HG03108 (cell line): ENCODE results near the gene TNFRSF21.
"Not testable (repeated sequence)": the region's sequence is repeated elsewhere in the genome, so short reads cannot be mapped to it uniquely, and the experiment has no call there.

Experiments
- ATAC-seq: cut with Tn5 transposase; IDR thresholded peaks from one replicate; pipeline ENCODE4 v1.9.1; 2021; ENCODE audit warnings: moderate library complexity; ENCODE audit not compliant: unreplicated experiment

The TNFRSF21 gene

GRCh38 chr6:47290124-47290834 lies 19.4 kb downstream of the TNFRSF21 start:
- no peak for ATAC-seq

GRCh38 chr6:47288267-47289090 lies 21.2 kb downstream of the TNFRSF21 start:
- ATAC-seq: no peak

GRCh38 chr6:47286301-47286700 lies 23.4 kb downstream of the TNFRSF21 start:
- no peak for ATAC-seq

- no peak for ATAC-seq
Measured at GRCh38 chr6:47283993-47284392, 25.7 kb downstream of the TNFRSF21 start.

GRCh38 chr6:47278545-47278944 lies 31.2 kb downstream of the TNFRSF21 start:
- ATAC-seq: no peak

GRCh38 chr6:47277702-47278101 lies 32.0 kb downstream of the TNFRSF21 start:
- ATAC-seq: no peak

GRCh38 chr6:47276377-47276776 lies 33.3 kb downstream of the TNFRSF21 start:
- no peak for ATAC-seq

- ATAC-seq: no peak
Measured at GRCh38 chr6:47275640-47276039, 34.1 kb downstream of the TNFRSF21 start.

- not testable (repeated sequence) for ATAC-seq
Measured at GRCh38 chr6:47275132-47275531, 34.6 kb downstream of the TNFRSF21 start.

- ATAC-seq: no peak
Measured at GRCh38 chr6:47268572-47269187, 41.0 kb downstream of the TNFRSF21 start.

GRCh38 chr6:47267301-47267700 lies 42.4 kb downstream of the TNFRSF21 start:
- no peak for ATAC-seq

- ATAC-seq: no peak
Measured at GRCh38 chr6:47265971-47266370, 43.7 kb downstream of the TNFRSF21 start.

GRCh38 chr6:47264775-47265184 lies 44.9 kb downstream of the TNFRSF21 start:
- no peak for ATAC-seq

- ATAC-seq: no peak
Measured at GRCh38 chr6:47263268-47263667, 46.4 kb downstream of the TNFRSF21 start.

- ATAC-seq: no peak
Measured at GRCh38 chr6:47262231-47262630, 47.5 kb downstream of the TNFRSF21 start.

- ATAC-seq: no peak
Measured at GRCh38 chr6:47261191-47261590, 48.5 kb downstream of the TNFRSF21 start.

- ATAC-seq: no peak
Measured at GRCh38 chr6:47260021-47260420, 49.7 kb downstream of the TNFRSF21 start.

- ATAC-seq: no peak
Measured at GRCh38 chr6:47258724-47259347, 50.9 kb downstream of the TNFRSF21 start.

GRCh38 chr6:47256981-47257730 lies 52.5 kb downstream of the TNFRSF21 start:
- no peak for ATAC-seq

GRCh38 chr6:47256361-47256760 lies 53.3 kb downstream of the TNFRSF21 start:
- no peak for ATAC-seq

GRCh38 chr6:47254906-47255305 lies 54.8 kb downstream of the TNFRSF21 start:
- ATAC-seq: no peak
